22Rv1 (cell line): Measurements from ENCODE around the gene IL11.

Experiments
- ZFX ChIP-seq: fragments of 450-650 bp; IDR thresholded peaks from 2 replicates; pipeline ENCODE4 v1.6.1; 2017; ENCODE audit warnings: antibody characterized with exemption, borderline replicate concordance
- TF ChIP-seq, protein P1 (sequence below): fragments of 450-650 bp; IDR thresholded peaks from 2 replicates; pipeline ENCODE4 v1.5.1; 2017; ENCODE audit warnings: mild to moderate bottlenecking

DNA sequence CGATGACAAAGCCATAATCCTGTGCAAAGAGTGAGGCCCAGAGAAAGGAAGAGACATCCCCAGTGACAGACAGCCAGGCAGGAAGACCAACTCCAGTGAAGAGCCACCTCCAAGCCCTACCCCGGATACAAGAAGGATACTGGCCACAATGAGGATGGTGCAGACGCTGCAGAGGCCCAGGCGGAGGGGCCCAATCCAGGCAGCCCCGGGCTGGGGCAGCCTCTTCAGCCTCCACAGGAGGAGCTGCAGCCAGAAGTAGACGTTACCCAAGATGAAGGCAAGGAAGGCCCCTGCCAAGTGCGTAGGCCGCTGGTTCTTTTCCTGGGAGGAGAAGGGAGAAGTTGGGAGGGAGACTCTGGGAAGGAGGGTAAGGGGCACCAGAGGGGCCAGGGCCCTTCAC lies 53.6 kb downstream of the IL11 start:
- TF ChIP-seq, protein P1, sequence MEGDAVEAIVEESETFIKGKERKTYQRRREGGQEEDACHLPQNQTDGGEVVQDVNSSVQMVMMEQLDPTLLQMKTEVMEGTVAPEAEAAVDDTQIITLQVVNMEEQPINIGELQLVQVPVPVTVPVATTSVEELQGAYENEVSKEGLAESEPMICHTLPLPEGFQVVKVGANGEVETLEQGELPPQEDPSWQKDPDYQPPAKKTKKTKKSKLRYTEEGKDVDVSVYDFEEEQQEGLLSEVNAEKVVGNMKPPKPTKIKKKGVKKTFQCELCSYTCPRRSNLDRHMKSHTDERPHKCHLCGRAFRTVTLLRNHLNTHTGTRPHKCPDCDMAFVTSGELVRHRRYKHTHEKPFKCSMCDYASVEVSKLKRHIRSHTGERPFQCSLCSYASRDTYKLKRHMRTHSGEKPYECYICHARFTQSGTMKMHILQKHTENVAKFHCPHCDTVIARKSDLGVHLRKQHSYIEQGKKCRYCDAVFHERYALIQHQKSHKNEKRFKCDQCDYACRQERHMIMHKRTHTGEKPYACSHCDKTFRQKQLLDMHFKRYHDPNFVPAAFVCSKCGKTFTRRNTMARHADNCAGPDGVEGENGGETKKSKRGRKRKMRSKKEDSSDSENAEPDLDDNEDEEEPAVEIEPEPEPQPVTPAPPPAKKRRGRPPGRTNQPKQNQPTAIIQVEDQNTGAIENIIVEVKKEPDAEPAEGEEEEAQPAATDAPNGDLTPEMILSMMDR = no peak
- TF ChIP-seq ZFX = no peak
